ENCODE results near the gene EPB41. TPM values are rescaled to one million over a fixed set of nuclear protein-coding genes. Genes with fewer than 3 reads are reported as not detected.

EPB41 gene
- polyA plus RNA-seq, 5 donors = 36.5 to 53.0 (median 46.3) TPM

GRCh38 chr1:29167904-29168303 lies 253.5 kb downstream of the EPB41 start:
- DNase-seq = no peak

Other genes starting within 250 kb of the EPB41 start
- gene GMEB1, start 245.8 kb upstream of the EPB41 start, polyA plus RNA-seq (ENCODE audit: insufficient read depth in 1 of 5, insufficient read length in 5 of 5, low replicate concordance in 1 of 5) = 10 to 100 TPM; 12.2 to 16.7 (median 16.1) TPM
- 10 to 100 TPM; 64.4 to 77.2 (median 74.9) TPM for gene YTHDF2, start 177.6 kb upstream of the EPB41 start, polyA plus RNA-seq (ENCODE audit: insufficient read depth in 1 of 5, insufficient read length in 5 of 5, low replicate concordance in 1 of 5)
- under 1 TPM; 0.15 to 0.22 (median 0.18) TPM for gene OPRD1, start 102.4 kb upstream of the EPB41 start, polyA plus RNA-seq (ENCODE audit: insufficient read depth in 1 of 5, insufficient read length in 5 of 5, low replicate concordance in 1 of 5)
- gene TMEM200B, start 209.3 kb downstream of the EPB41 start, polyA plus RNA-seq (ENCODE audit: insufficient read depth in 1 of 5, insufficient read length in 5 of 5, low replicate concordance in 1 of 5) = 10 to 100 TPM; 10.2 to 17.2 (median 15.8) TPM